WTC11 (cell line): Measurements from ENCODE around the gene WDFY4.

Experiments used
- ATF2 ChIP-seq: sonication (generic); formaldehyde crosslinking; IDR thresholded peaks from 2 replicates; pipeline ENCODE4 v1.8.1; 2022; ENCODE audit warnings: low read depth, missing genetic modification reagents, borderline replicate concordance
- CTCF ChIP-seq: fragments of 200-600 bp; IDR thresholded peaks from 2 replicates; pipeline ENCODE4 v1.8.0; 2022; ENCODE audit warnings: antibody characterized with exemption
- RELA ChIP-seq: sonication (generic); formaldehyde crosslinking; IDR thresholded peaks from 2 replicates; pipeline ENCODE4 v1.8.1; 2022; ENCODE audit warnings: missing genetic modification reagents, mild to moderate bottlenecking, borderline replicate concordance
- STAT6 ChIP-seq: sonication (generic); formaldehyde crosslinking; conservative IDR thresholded peaks from 2 replicates; pipeline ENCODE4 v1.8.1; 2023; ENCODE audit warnings: mild to moderate bottlenecking, low read depth, missing genetic modification reagents, moderate library complexity
- TEAD4 ChIP-seq: sonication (generic); formaldehyde crosslinking; IDR thresholded peaks from 2 replicates; pipeline ENCODE4 v1.8.0; 2022; ENCODE audit warnings: mild to moderate bottlenecking, missing genetic modification reagents
- ZNF512 ChIP-seq: sonication (generic); formaldehyde crosslinking; IDR thresholded peaks from 2 replicates; pipeline ENCODE4 v1.8.1; 2022; ENCODE audit warnings: missing genetic modification reagents, borderline replicate concordance

- no peak for TF ChIP-seq TEAD4 (CRISPR knock-in tag)
- no peak for TF ChIP-seq STAT6 (CRISPR knock-in tag)
- no peak for TF ChIP-seq CTCF
- TF ChIP-seq RELA (CRISPR knock-in tag), result no peak
- TF ChIP-seq ZNF512 (CRISPR knock-in tag), result no peak
- TF ChIP-seq ATF2 (CRISPR knock-in tag), result no peak
These were observed 27.2 kb downstream of the WDFY4 start for GRCh38 chr10:48711830-48712229.
